Islet precursor cell (in vitro differentiated cells): Measurements from ENCODE around the gene HLA-DQB1.
"Not testable (repeated sequence)": the region's sequence is repeated elsewhere in the genome, so short reads cannot be mapped to it uniquely, and the experiment has no call there.

Experiments
- DNase-seq: peaks from one replicate; pipeline ENCODE4 v3.0.0-alpha.2; 2018

HLA-DQB1 gene

DNA sequence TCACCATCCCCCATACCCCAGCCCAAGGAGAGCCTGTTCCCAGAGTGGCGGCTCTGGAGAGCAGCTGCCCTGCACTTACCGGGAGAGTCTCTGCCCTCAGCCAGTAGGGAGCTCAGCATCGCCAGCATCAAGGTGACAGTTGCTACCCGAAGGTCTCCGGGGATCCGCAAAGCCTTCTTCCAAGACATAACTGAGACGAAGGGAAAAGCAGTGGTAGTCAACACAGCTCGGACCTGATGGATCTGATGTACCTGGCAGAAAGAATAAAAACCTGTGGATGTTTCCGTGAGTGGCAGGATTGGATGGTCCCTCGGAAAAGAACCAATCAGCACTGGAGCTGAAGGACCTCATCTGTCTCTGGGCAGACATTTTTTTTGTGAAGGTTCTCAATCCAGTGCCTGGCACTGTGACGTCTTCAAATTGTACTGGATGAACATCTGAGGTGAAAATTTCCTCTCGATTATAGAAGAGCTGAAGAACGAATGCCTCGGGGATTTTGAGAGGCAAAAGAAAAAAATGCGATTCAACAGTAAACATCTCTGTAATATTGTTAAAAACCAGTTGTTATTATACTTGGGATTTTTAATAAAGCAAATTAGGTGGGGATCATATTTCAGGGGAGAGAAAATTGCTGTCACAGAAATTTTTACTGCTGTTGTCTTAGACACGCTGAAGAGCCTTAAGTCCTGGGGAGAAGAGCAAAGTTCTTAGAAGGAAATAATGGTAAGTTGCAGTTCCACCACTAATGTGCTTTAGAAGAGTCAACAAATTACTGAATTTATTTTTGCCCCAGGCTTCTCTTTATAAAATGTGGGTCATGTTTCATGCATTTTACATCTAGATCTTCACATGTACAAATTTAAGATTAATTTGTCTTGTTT is at the start of gene HLA-DQB1:
HLA-DQB1 (minus strand) TSS at position 238 of the 881 bp plus-strand sequence; CDS start at position 188, 50 bp downstream.
- DNase-seq = peak; percentile 76

DNA sequence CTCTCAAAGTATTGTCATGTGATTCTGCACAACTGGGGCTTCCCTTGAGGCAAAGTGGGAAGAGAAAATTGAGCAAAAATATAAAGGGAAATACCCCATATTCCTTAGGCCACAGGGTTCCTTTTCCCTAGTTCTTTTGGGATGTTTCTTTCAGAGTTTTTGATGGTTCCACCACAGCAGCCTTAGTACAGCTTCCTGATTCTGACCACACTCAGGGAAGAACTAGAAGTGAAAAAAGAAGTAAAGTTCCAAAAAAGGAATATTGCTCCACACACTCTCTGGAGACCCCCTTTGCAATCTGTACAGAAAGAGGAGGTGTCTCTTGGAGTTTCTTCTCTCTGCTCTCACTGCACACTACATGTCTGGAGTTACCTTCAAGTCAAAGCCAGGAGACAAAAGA is 46.8 kb upstream of the HLA-DQB1 start:
- no peak for DNase-seq

GRCh38 chr6:32709625-32710024 is 43.2 kb upstream of the HLA-DQB1 start:
- no peak for DNase-seq

DNA sequence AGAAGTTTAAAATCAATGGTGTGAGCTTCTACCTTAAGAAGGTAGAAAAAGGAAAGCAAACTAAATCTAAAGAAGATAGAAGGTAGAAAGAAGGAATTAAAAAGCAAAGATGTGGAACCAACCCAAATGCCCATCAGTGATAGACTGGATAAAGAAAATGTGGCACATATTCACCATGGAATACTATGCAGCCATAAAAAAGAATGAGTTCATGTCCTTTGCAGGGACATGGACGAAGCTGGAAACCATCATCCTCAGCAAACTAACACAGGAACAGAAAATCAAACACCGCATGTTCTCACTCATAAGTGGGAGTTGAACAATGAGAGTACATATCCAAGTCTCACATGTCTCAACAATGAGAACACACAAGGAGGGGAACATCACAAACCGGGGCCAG is 38.7 kb upstream of the HLA-DQB1 start:
- not testable (repeated sequence) for DNase-seq

GRCh38 chr6:32703347-32703746 is 36.9 kb upstream of the HLA-DQB1 start:
- DNase-seq = no peak

DNA sequence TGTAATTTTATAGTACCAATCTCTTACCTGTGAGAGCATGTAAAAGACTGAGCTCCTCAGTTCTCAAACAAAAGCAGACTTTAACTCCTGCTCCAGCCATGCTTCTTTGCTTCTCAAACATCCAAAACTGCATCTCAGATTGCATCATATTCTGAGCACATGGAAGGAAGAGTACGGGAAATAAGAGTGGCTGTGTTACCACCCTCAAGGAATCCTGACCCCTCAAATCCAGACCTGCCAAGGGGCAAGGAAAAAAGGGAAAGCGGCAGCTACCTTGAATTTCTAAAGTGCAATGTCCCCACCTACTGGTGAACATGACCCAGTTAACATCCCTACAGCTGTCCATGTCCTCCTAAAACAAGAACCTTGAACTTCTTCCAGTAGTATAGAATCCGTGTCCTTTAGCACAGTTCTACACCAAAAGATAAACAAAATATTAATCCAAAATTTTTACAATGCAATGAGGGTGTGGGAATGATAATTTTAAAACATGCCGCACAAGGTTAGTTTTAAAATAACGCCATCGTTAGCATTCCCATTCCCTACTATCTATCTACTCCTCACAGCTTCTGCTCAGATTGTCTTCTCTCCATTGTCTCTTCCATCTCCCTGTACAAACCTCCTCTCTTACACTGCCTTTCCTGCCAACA is 34.1 kb upstream of the HLA-DQB1 start:
- peak; percentile 73 for DNase-seq

GRCh38 chr6:32697031-32697430 is 30.6 kb upstream of the HLA-DQB1 start:
- no peak for DNase-seq

GRCh38 chr6:32692019-32692418 is 25.6 kb upstream of the HLA-DQB1 start:
- peak; percentile 68 for DNase-seq

- DNase-seq = no peak
Observed at GRCh38 chr6:32689531-32690501, 23.4 kb upstream of the HLA-DQB1 start.

- no peak for DNase-seq
Observed at GRCh38 chr6:32685603-32686002, 19.1 kb upstream of the HLA-DQB1 start.

GRCh38 chr6:32684246-32684645 is 17.8 kb upstream of the HLA-DQB1 start:
- no peak for DNase-seq

GRCh38 chr6:32680055-32680454 is 13.6 kb upstream of the HLA-DQB1 start:
- no peak for DNase-seq

- no peak for DNase-seq
Observed at GRCh38 chr6:32679492-32679891, 13.0 kb upstream of the HLA-DQB1 start.

GRCh38 chr6:32674123-32674522 is 7.7 kb upstream of the HLA-DQB1 start:
- DNase-seq = not testable (repeated sequence)

- DNase-seq = not testable (repeated sequence)
Observed at GRCh38 chr6:32671908-32672307, 5.5 kb upstream of the HLA-DQB1 start.

DNA sequence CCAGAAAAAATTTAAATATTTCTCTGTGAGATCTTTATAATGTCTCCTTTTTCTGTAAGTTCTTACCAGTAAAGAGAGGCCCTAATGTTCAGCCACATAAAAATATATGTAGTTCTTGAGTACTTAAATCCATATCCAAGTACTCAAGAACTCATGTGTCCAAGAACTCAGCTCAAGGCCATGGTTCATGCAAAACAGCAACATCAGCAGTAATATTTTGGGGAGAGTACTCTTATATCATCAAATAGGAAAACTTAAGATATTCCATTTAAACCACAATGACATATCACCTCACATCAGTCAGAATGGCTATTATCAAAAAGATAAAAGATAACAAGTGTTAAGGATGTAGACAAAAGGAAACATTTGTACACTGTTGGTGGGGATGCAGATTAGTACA is 3.4 kb upstream of the HLA-DQB1 start:
- DNase-seq = no peak

GRCh38 chr6:32669240-32669639 is 2.8 kb upstream of the HLA-DQB1 start:
- no peak for DNase-seq

DNA sequence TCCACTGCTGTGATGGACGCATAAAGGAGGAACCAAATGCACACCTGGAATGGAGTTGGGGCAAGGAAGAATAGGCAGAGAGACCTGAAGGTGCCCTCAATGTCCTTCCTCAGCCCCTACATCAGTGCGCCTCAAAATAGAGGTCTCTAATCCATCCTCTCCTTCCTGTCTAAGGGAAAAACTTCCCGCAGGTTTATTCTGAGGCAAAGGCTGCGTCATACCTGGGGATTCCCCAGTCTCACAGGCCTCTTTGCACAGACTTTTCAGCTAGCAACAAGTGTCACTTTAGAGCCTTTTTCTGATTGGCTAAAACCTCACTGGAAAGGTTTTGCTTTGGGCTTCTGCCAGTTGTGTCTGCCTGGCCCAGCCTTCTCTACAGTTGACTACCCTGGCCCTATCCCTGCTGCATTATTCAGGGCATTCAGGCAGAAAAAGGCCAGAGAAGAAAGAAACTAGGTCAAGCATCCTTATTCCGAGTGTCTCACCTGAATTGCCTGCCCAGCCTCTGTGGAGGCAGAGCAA is 1.8 kb upstream of the HLA-DQB1 start:
- DNase-seq = peak; percentile 60

DNA sequence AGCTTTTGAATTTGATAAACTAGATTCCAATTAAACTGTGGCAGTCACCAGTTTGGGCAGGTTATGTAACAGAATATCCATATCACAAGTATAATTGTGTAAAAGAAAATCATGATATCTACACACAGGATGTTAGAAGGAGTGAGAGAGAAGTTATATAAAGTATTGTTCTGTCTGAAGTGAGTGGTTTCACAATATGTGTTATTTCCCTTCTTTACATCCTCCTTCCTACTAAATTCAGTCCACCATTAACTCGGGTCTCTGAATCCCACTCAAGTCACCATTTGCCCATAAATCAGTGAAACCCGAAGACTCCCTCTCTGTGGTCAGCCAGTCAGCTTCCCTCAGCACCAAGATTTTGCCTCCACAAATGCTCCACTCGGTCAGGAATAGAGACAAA is 796 bp downstream of the HLA-DQB1 start:
- no peak for DNase-seq

GRCh38 chr6:32664827-32665362 is 1.6 kb downstream of the HLA-DQB1 start:
- DNase-seq = peak; percentile 66

DNA sequence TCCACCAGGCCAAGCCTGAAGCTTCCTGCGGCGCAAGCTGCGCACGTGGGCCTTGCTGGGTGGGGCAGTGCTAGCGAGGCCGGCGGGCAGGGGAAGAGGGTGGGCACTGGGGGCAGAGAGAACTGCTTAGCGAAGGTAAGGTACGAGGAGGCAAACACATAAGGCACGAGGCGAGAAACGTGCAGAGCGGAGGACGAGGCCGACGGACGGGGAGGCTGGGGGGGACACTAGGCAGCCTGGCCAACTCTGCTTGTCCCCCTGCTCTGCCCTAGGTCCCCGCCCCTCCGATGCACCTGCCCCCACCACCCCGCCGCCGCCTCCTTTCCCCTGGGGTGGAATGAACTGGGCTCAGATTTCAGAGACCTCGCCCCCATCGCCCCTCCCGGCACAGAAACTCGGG is 2.1 kb downstream of the HLA-DQB1 start:
- DNase-seq = no peak

DNA sequence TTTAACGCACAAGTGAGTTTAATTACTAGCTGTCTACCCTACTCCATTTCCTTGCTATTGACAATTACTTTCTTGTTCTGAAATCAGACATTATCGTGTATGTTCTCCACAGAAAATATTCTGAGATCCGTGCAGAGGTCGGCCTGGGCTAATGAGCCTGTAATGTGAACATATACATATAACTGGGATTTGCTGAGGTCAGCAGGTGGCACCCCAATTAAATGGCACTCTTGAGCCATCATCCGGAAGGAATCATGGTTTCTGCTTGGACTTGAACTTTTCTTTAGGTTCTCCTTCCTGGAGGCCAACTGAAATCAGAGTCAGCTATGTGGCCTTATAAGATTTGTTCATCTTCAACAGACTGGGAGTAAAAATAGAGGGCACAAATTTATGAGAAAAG is 3.6 kb downstream of the HLA-DQB1 start:
- no peak for DNase-seq
